Measurements from ENCODE around the gene RSKR.
A peak's percentile ranks its signal among the peaks of the same experiment; 100 is the strongest.
"Not testable (repeated sequence)": the region's sequence is repeated elsewhere in the genome, so short reads cannot be mapped to it uniquely, and the experiment has no call there.

Gene RSKR

DNA sequence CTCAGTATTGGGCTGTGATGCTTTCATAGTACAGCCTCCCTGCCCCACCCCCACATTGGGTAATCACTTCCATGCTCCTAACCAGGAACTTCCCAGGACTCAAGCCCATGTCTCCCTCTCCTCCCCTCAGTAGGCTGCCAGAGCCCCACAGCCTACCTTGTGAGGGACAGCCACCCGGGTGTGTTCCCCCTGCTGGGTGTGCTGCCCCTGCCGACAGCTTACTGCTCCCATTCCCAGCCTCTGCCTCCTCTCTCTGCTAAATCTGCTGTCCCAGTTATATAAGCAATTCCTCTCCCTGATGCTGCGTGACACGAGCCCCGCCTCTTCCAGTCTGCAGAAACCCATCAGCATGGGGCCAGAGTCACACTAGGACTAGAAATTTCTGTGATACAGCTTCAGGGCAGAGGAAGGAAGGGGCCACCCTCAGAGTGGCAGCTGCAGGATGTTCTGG, at the start of gene RSKR:
TSS of gene RSKR (minus strand) at position 255 of the 451 bp plus-strand sequence. CDS start at position 231, 24 bp downstream.
- no peak for DNase-seq

GRCh38 chr17:28663723-28664122, 49.7 kb upstream of the RSKR start:
- no peak for DNase-seq

GRCh38 chr17:28662527-28662829, 48.5 kb upstream of the RSKR start:
- no peak for DNase-seq

DNA sequence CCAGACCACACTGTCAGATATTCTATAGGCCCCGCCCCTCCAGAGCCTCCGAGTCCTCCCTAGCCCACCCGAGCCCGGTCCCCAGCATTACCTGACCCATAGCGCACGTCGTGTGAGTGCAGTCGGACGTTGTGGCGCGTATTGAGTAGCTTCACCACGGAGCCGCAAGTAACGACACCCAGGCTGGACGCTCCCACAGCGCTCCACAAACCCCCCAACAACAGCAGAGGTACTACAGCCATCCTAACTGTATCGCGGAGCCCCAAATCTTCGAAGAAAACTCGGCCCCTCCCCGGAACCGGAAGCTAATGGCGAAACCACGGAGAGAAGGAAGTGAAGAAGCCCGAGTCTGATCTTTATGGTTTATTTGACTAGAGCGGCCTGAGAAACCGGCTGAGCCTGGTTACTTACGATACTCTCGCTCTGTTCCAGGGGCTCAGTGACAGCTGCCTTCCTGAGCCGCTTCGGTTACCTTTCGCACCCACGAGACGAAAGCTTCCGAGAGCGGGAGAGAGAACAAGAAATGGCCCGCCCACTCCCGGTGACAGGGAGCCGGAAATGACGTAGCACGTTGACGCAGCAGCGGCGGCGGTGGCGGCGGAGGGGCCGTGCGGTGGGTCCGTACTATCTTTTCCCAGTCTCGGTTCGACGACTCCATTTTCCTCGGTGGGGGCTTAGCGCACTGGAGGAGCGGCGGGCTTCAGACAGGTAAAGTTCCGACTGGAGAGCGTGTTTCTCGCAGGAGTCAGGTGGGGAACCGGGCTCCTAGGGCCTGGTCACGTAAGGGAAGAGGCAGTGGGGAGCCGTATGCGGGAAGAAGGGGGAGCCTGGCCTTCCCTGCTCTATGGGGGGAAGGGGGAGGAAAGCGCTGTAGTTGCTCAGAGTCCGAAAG, 47.9 kb upstream of the RSKR start, which contains the start of the genes SDF2 and SUPT6H:
TSS of gene SDF2 (minus strand) at position 272 of the 892 bp plus-strand sequence. CDS start at position 242, 30 bp downstream.
TSS of gene SUPT6H (plus strand) at position 571 of the 892 bp plus-strand sequence. CDS start 11,197 bp downstream, outside the sequence.
- peak; percentile 95 for DNase-seq

DNA sequence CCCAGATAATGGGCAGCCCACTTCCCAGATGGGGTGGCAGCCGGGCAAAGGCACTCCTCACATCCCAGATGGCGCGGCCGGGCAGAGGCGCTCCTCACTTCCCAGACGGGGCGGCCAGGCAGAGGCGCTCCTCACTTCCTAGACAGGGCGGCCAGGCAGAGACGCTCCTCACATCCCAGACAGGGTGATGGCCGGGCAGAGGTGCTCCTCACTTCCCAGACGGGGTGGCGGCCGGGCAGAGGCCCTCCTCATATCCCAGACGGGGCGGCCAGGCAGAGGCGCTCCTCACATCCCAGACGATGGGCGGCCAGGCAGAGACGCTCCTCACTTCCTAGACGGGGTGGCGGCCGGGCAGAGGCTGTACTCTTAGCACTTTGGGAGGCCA, 45.5 kb upstream of the RSKR start:
- DNase-seq, result not testable (repeated sequence)

DNA sequence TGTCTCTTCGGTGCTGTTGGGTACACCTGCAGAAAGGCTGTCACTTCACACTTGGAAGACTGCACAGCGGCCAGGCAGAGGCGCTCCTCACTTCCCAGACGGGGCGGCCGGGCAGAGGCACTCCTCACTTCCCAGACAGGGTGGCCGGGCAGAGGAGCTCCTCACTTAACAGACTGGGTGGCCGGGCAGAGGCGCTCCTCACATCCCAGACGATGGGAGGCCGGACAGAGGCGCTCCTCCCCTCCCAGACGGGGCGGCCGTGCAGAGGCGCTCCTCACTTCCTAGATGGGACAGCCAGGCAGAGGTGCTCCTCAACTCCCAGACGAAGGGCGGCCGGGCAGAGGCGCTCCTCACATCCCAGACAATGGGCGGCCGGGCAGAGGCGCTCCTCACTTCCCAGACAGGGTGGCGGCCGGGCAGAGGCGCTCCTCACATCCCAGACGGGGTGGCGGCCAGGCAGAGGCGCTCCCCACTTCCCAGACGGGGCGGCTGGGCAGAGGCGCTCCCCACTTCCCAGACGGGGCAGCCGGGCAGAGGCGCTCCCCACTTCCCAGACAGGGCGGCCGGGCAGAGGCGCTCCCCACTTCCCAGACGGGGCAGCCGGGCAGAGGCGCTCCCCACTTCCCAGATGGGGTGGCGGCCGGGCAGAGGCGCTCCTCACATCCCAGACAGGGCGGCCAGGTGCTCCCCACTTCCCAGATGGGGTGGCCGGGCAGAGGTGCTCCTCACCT, 44.9 kb upstream of the RSKR start:
- DNase-seq, result not testable (repeated sequence)

- DNase-seq, result not testable (repeated sequence)
These were observed 44.4 kb upstream of the RSKR start for GRCh38 chr17:28658342-28658741.

GRCh38 chr17:28657756-28658155, 43.8 kb upstream of the RSKR start:
- DNase-seq, result no peak

GRCh38 chr17:28655160-28655559, 41.2 kb upstream of the RSKR start:
- DNase-seq, result no peak

DNA sequence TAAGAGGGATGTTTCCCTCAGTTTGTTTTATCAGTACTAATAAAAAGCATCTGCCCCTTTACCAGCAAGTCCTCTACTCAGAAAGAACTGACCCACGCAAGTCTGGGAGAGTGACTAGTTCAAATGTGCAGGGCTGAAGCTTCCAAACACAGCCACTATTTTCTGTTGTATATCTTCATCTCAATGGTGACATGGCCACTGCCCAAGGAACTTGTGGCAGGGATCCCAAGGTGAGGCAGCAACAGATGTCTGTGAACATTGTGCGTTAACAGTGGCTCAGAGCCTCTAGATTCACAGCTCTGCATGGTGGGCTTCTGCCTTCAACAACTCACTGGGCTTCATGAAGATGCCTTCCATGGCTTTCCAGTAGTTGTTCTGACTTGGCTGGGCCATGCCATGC, 34.7 kb upstream of the RSKR start:
- no peak for DNase-seq

- no peak for DNase-seq
These were observed 32.2 kb upstream of the RSKR start for GRCh38 chr17:28646039-28646754.

- no peak for DNase-seq
These were observed 31.6 kb upstream of the RSKR start for GRCh38 chr17:28645576-28645939.

- peak; percentile 87 for DNase-seq
These were observed 31.0 kb upstream of the RSKR start, which contains the start of gene BLTP2 for GRCh38 chr17:28644787-28645575. Gene BLTP2, minus strand, starts transcription at chr17:28645158. Its CDS starts 102 bp downstream, at chr17:28645056.

DNA sequence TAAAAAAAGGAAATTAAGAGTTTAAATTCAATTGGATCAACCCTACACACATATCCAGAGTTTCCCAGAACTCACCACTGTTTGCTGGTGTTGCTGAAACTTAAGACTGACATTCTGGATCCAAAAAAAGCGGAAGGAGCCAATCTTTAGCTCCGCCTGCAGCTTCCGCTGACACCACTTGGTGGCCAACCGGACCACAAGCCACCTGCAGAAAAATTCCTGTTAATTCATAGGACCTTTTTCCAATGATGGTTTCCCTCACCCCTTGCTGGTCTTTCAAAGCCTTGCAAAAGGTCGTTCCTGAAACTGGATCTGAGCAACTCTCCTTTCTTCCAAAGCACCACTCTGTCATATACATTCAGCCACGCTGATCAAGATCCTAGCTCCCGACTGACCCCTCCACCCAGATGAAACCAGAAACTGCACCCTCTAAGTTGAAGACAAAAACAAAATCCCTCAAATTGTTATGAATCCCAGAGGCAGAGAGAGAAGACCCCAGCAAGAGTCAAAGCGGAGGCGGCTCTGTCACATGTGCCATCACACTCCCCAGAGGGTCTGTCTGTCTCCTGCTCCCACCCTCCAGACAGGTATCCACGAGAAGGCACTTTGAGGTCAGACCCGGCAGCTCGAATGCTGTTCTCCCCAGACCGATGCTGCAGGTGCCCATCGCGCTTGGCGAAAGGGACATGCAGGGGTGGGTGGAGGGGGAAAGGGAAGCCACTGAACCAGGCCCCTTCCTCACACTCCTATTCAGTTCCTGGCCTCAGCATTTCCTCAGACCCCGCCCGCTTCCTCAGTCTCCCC, 30.2 kb upstream of the RSKR start:
- peak; percentile 22 for DNase-seq

- DNase-seq, result no peak
These were observed 27.6 kb upstream of the RSKR start for GRCh38 chr17:28641579-28641978.

GRCh38 chr17:28635506-28635905, 21.5 kb upstream of the RSKR start:
- DNase-seq, result no peak

DNA sequence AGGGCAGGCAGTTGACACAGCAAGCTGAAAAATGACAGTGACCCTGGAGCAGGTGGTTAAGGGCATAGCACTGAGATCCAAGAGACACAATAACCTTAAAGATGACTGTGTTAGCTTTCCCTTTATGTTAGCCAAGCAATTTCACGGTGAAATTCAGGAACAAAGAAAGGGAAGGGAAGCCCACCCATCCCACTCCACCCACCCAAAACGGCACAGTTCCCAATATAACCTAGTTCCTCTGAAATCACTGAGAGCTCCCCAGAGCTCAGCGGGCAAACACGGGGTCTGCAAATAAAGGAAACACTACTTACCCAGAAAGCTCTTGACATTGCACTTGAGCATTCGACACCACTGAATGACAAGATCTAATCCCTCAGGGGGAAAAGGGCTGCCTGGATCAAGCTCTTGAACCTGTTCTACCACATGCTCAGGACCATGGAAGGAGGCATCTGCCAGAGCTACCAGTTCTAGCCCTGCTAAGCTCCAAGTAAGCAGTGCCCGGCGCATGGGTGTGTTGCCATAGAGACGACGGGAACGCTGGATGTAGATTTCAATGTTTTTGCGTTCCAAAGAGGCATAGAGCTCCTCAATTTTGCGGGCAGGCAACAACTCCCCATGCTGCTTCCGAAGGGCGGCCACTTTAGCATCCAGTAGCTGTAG, 20.4 kb upstream of the RSKR start:
- DNase-seq, result no peak

- no peak for DNase-seq
These were observed 12.8 kb upstream of the RSKR start for GRCh38 chr17:28626818-28627217.

GRCh38 chr17:28624148-28624547, 10.2 kb upstream of the RSKR start:
- no peak for DNase-seq

- DNase-seq, result no peak
These were observed 9.7 kb upstream of the RSKR start for GRCh38 chr17:28623696-28624095.

DNA sequence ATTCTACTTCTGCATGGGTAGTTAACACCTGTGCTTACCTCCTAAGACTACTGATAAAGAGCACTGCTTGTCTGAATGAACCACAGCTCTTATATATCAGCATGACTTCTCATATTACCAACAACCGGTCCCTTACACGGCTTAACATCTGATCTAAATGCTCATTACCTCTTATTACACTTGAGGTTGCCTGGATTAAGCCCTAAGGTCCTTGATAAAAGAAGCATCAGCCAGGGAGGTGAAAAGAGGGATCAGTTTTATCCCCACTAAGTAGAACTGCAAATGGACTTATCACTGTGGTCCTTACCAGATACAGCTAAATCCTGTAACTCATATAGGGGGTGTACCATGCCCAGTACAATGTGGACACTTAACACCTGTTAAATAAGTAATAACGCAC, 8.2 kb upstream of the RSKR start:
- DNase-seq, result no peak

All from KG1 (cell line).